AG09309 (cell line): ENCODE results near the gene HSF5.

Source experiments
- DNase-seq: peaks from one replicate; pipeline ENCODE4 v3.0.0-alpha.2; 2010; ENCODE audit warnings: low read depth
- H3K4me3 ChIP-seq: 2 replicates; pipeline ENCODE4 v1.5.1; 2011; ENCODE audit warnings: mild to moderate bottlenecking, low read depth, low read length, moderate library complexity; ENCODE audit not compliant: control insufficient read depth
- TF ChIP-seq, protein P1 (sequence below): IDR thresholded peaks from 2 replicates; pipeline ENCODE4 v1.5.1; 2011; ENCODE audit warnings: mild to moderate bottlenecking, low read depth, low read length, inconsistent platforms; ENCODE audit not compliant: insufficient read depth, control insufficient read depth; ENCODE audit errors: missing control alignments

Gene HSF5

DNA sequence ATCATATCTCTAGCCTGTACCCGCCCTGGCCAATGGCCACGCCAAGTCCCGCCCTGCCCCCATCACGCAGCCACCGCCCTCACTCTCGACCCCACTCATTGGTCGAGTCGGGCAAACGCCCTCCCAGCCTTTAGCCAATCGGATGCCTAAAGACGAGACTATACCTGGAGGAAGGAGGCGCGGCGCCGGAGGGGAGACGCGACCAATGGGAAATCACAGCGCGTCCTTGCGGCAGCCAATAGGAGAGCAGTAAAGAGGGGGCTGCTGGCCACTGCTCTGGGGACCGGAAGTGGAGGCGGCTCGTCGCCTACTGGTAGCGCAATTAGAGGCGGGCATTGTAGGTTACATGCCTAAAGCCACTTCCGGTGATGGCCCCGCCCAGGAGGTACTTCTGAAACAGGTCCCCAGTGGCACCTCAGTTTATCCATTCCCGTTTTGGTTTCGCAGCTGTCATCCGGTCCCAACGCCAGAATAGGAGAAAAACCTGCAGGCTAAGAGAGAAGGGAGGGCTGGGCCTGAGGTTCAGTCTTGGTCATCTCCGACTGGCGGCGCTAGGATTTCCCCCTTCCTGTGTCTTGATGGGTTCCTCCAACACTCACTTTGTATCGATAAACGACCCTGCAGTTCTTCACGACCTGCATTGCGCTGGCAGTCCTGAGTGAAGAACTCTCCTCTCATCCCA, 29.9 kb upstream of the HSF5 start:
- TF ChIP-seq, protein P1, sequence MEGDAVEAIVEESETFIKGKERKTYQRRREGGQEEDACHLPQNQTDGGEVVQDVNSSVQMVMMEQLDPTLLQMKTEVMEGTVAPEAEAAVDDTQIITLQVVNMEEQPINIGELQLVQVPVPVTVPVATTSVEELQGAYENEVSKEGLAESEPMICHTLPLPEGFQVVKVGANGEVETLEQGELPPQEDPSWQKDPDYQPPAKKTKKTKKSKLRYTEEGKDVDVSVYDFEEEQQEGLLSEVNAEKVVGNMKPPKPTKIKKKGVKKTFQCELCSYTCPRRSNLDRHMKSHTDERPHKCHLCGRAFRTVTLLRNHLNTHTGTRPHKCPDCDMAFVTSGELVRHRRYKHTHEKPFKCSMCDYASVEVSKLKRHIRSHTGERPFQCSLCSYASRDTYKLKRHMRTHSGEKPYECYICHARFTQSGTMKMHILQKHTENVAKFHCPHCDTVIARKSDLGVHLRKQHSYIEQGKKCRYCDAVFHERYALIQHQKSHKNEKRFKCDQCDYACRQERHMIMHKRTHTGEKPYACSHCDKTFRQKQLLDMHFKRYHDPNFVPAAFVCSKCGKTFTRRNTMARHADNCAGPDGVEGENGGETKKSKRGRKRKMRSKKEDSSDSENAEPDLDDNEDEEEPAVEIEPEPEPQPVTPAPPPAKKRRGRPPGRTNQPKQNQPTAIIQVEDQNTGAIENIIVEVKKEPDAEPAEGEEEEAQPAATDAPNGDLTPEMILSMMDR: no peak
- H3K4me3 ChIP-seq: peak overlapping the region; percentile 60
- peak; percentile 99 for DNase-seq

DNA sequence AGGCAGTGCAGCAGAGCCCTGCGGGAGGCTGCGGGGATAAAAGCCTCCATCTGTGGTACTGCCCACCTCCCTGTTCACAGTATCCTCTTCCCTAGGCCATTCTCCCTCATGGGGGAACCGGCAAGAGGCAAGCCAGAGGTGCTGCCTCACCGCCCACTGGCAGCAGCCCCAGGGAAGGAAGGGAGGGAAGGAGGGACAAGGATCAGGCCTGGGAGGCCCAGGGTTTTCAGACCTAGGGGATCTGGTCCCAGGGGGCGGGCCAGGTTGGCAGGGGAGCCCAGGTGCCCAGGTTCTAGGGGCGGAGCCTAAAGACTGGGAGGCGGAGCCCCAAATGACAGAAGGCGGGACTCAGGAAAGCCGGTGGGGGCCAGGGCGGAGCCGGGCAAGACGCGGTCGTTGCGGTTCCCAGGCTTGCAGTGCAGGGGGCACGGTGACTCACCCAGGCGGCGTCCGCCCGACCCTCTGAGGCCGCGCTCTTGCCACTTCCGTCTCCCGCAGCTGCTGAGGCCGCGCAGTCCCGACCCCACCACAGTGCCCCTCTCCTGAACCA, 29.2 kb upstream of the HSF5 start:
- TF ChIP-seq, protein P1: no peak
- DNase-seq: no peak
- peak overlapping the region; percentile 60 for H3K4me3 ChIP-seq

- TF ChIP-seq, protein P1: no peak
- DNase-seq: no peak
- H3K4me3 ChIP-seq: peak overlapping the region; percentile 60
These were observed 28.6 kb upstream of the HSF5 start for GRCh38 chr17:58516644-58517377.

- DNase-seq: no peak
- TF ChIP-seq, protein P1: no peak
- H3K4me3 ChIP-seq: no peak overlapping the region
These were observed 27.1 kb upstream of the HSF5 start for GRCh38 chr17:58515286-58515685.

GRCh38 chr17:58514770-58515157, 26.6 kb upstream of the HSF5 start:
- TF ChIP-seq, protein P1: no peak
- H3K4me3 ChIP-seq: peak overlapping the region; percentile 81
- no peak for DNase-seq

GRCh38 chr17:58513965-58514769, 26.0 kb upstream of the HSF5 start, which contains the start of gene MTMR4:
TSS of gene MTMR4 (minus strand) at chr17:58514638. CDS start at chr17:58514407, 231 bp downstream.
- TF ChIP-seq, protein P1: no peak
- no peak for DNase-seq
- peak within 1 kb of the TSS; percentile 81 for H3K4me3 ChIP-seq
